H7 (cell line): ENCODE measurements around the gene PEDS1. TPM values are rescaled to one million over a fixed set of nuclear protein-coding genes. Genes with fewer than 3 reads are reported as not detected.
"Not testable (repeated sequence)": the region's sequence is repeated elsewhere in the genome, so short reads cannot be mapped to it uniquely, and the experiment has no call there.

Experiments used
- DNase-seq: peaks from one replicate; pipeline ENCODE4 v3.0.0; 2012
- H3K27me3 ChIP-seq: 2 replicates; pipeline ENCODE4 v1.6.0; 2011; ENCODE audit warnings: mild to moderate bottlenecking, low read length; ENCODE audit not compliant: control insufficient read depth, insufficient read depth
- H3K36me3 ChIP-seq: replicated peaks from 2 replicates; pipeline ENCODE4 v1.5.1; 2011; ENCODE audit warnings: low read length; ENCODE audit not compliant: control insufficient read depth, insufficient read depth
- H3K4me3 ChIP-seq: 2 replicates; pipeline ENCODE4 v1.5.1; 2011; ENCODE audit warnings: low read depth, mild to moderate bottlenecking, control low read depth, low read length, moderate library complexity; ENCODE audit not compliant: insufficient read depth
- total RNA-seq: library from RNA; depleted of rRNA; stranded (reverse); fragments of >200 nt; shearing (Covaris generic); gene quantifications from 2 replicates; pipeline ENCODE4 v1.2.3, GENCODE V29; 2014; rRNA removed

Gene PEDS1
- total RNA-seq = 45.3 and 47.7 TPM in 2 replicates

DNA sequence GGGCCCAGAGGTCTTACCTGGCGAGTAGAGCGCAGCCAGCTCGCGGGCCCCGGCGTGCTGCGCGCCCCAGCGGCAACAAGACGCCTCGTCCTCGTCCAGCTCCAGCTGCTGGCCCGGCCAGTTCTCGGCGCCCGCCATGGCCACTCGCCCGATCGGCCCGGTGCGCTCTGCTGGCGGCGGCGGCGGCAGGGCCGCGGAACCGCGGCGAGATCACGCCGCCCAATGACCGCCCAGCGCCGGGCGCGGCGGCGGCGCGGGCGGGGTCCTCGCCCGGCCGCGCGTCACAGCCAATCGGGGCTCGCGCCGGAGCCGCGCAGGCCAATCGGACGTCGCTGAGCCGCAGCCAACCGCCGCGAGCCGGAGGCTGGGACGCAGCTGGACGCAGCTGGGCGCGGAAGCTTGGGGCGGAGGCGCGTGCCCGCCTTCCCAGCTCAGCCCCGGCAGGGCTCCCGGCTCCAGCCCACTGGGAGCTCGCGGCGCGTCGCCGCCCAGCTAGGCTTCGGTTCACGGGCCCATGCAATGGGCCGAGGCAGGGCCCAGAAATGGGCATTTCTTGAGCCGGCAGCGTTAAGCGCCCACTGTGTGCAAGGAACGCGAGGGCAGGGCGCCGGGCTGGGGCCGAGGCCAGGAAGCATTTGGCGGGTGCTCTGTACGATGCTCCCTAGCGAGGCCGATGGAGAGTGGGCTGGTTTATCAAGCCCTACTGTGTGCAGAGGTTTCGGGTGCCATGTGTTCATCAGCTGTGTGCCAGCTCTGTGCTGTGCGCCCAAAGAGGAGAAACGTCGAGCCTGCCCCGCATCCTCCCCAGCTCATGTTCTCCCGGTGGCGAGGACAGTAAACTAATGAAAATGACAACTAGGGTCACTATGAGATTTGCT, at the start of gene PEDS1:
Gene PEDS1, minus strand, starts transcription at position 224 of the 878 bp plus-strand sequence. Its CDS starts 86 bp downstream, at position 138.
- Histone ChIP-seq H3K27me3 (peaks cover 3% of the 10 kb centered on the region), H3K4me3 (peak within 1 kb of the TSS; percentile 93), H3K36me3 (peaks cover 4% of the 10 kb centered on the region)
- peak; percentile 100 for DNase-seq

DNA sequence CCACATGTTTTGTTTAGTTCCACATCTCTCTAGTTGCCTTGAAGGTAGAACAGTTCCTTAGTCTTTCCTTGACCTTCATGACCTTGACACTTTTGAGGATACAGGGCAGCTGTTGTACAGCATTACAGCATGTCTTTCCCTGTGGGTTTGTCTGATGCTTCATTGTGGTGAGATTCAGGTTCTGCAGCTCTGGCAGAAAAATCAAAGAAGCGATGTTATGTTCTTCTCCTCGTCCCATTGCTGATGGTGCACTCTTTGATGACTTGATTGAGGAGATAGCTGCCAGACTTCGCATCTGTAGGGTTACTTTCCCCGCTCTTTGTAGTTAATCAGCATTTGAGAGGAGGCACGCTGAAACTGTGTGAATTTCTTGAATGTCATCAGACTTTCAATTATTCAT, 49.2 kb upstream of the PEDS1 start:
- Histone ChIP-seq H3K27me3 (no peaks in the 10 kb centered on the region), H3K4me3 (no peak overlapping the region), H3K36me3 (no peaks in the 10 kb centered on the region)
- no peak for DNase-seq

DNA sequence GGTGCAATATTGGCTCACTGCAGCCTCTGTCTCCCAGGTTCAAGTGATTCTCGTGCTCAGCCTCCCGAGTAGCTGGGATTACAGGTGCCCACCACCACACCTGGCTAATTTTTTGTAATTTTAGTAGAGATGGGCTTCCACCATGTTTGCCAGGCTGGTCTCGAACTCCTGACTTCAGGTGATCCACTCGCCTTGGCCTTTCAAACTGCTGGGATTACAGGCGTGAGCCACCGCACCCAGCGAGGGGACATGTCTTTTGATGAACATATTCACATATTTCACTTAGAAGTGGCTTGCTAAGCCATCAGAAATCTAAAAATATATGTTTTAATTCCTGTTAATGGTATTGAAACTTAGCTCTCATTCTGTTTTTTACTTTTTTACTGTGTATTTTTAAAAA, 48.2 kb upstream of the PEDS1 start:
- not testable (repeated sequence) for H3K36me3 ChIP-seq, H3K27me3 ChIP-seq, DNase-seq, H3K4me3 ChIP-seq

DNA sequence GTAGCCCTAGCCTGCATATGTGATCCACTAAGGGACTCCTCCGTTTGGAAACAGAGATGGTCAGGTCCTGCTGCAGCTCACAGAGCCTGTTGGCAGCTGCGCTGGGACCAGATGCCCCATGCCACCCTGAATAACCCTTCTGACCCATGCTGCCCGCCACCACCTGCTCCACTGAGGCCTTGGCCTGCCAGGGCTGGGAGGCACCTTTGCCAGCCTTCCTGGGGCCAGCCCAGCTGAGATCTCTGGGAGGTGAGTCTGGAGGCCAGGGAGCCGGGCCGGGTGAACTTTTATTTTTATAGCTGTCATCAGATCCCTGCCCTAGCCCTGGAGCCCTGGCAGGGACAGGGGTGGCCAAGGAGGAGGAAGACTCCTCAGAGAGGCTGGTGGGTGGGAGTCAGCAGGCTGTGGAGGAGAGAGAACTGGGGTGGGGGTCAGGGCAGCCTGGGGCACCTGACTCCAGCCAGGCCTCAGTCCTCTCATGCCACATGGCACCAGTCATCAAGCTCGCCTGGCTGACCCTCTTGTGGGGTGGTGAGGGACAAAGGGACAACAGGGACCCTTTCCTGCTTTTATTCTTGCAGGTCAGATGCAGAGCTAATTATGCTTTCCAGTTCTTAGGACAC, 47.1 kb upstream of the PEDS1 start:
- H3K27me3 ChIP-seq = no peaks in the 10 kb centered on the region
- no peak overlapping the region for H3K4me3 ChIP-seq
- DNase-seq = no peak
- H3K36me3 ChIP-seq = no peaks in the 10 kb centered on the region

DNA sequence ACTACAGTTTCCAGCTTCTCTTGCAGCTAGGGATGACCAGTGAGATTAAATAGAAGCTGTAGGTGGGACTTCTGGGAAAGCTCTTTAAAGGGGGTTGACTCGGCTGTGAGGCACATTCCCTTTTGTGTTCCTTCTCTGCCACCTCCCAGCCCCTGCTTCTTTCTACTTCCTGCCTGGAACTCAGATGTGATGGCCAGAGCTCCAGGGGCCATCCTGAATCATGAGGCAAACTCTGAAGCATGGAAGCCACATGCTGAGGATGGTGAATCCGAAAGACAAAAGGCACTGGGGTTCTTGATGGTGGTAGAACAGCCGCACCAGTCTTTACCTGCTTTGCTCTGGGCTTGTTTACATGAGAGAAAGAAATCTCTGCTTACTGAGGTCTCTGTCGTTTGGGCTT, 46.2 kb upstream of the PEDS1 start:
- Histone ChIP-seq H3K4me3 (no peak overlapping the region), H3K27me3 (no peaks in the 10 kb centered on the region), H3K36me3 (no peaks in the 10 kb centered on the region)
- peak; percentile 55 for DNase-seq

DNA sequence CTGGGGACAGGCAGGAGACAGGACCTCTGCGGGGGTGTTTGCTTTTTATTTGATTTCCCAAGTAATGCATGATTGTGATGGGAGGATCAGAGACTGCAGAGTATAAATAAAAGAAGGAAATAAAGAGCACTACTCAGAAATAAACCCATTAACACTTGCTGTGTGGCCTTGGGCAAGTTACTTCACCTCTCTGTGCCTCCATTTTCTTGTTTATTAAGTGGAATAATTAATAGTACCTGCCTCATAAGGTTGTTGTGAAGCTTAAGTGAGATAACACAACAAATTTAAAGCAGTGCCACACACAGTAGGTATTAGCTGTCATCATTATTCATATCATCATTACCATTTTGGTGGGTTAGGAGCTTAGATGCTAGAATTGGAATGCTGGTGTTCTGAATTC, 45.2 kb upstream of the PEDS1 start:
- Histone ChIP-seq H3K4me3 (no peak overlapping the region), H3K36me3 (no peaks in the 10 kb centered on the region; the same call in 1 of the 2 replicates), H3K27me3 (no peaks in the 10 kb centered on the region)
- no peak for DNase-seq

DNA sequence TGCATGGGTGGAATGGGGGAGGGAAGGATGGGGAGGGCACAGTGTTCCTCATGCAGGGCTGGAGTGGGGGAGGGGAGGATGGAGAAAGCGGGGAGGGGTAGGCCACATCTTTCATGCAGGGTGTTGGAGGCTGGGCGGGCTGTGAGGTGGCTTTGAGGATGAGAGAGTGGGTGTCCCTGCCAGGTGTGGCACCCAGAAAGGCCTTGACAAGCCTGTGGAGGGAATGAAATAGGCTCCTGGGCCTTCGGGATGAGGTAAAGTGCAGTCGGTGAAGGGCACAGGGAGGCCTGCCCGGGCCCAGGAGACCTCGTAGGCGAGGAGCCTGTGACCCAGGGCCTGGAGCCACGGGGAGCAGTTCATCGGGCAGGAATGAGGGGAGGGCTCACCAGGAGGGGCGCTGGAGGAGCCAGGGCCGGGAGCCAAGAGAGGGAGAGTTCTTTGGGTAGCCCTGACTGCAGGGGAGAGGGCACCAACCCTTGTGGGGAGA, 44.7 kb upstream of the PEDS1 start:
- peak; percentile 70 for DNase-seq
- H3K27me3 ChIP-seq = no peaks in the 10 kb centered on the region
- no peaks in the 10 kb centered on the region; the same call in 1 of the 2 replicates for H3K36me3 ChIP-seq
- H3K4me3 ChIP-seq = no peak overlapping the region

DNA sequence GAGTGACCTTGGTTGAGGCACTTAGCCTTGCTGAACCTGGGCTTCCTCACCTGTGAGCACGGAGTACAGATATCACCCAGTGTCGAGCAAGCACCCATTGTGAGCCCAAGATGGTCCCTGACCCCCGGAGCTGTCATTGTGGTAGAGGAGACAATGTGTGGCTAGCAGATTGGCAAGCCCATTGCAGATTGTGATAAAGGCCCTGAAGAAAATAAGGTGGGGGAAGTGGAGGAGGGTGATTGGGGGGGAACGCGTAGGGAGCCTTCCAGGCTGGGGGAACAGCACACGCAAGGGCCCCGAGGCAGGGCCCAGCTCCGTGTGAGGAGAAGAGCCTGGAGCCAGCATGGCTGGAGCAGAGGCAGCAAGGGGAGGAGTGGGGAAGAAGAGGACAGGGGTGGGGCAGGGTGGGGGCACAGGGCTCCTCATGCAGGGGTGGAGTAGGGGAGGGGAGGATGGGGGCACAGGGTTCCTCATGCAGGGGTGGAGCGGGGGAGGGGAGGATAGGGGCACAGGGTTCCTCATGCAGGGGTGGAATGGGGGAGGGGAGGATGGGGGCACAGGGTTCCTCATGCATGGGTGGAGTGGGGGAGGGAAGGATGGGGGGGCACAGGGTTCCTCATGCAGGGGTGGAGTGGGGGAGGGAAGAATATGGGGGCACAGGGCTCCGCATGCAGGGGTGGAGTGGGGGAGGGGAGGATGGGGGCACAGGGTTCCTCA, 44.1 kb upstream of the PEDS1 start:
- H3K27me3 ChIP-seq = no peaks in the 10 kb centered on the region
- H3K4me3 ChIP-seq = no peak overlapping the region
- no peaks in the 10 kb centered on the region; the same call in 1 of the 2 replicates for H3K36me3 ChIP-seq
- DNase-seq = peak; percentile 49

DNA sequence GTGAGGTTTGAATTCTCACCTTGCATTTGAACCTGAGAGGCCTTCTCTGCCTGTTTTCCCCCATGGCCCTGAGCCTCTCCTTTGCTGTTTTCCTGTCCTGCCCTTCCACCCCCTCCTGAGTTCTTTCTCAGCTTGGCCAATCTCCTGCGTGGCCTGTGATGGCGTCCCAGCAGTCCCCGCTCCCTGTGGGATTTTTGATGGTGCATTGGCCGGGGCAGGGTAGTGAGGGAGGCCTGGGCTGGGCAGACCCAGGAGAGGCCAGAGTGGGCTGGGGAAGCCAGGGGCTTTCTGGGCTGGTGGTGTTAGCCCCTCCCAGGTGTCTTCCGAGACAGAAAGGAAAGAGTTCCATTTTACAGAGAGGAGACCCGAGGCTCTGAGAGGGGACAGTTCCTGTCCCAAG, 43.4 kb upstream of the PEDS1 start:
- Histone ChIP-seq H3K36me3 (no peaks in the 10 kb centered on the region; the same call in 1 of the 2 replicates), H3K4me3 (no peak overlapping the region), H3K27me3 (no peaks in the 10 kb centered on the region)
- DNase-seq = no peak

DNA sequence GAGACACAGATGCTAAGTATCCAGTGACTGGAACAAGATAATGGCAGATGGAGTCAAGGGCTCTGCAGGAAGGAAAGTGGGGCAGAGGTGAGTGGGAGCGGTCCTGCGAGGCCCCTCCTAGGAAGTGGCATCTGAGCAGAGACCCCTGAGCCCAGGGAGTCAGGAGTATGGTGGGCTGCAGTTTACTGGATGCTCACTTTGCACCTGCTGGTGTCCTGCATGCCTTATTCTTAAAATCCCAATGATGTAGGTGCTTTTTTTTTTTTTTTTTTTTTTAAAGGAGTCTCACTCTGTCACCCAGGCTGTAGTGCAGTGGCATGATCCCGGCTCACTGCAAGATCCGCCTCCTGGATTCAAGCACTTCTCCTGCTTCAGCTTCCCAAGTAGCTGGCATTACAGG, 42.7 kb upstream of the PEDS1 start:
- H3K36me3 ChIP-seq = no peaks in the 10 kb centered on the region; the same call in 1 of the 2 replicates
- H3K4me3 ChIP-seq = no peak overlapping the region
- DNase-seq = no peak
- H3K27me3 ChIP-seq = no peaks in the 10 kb centered on the region

DNA sequence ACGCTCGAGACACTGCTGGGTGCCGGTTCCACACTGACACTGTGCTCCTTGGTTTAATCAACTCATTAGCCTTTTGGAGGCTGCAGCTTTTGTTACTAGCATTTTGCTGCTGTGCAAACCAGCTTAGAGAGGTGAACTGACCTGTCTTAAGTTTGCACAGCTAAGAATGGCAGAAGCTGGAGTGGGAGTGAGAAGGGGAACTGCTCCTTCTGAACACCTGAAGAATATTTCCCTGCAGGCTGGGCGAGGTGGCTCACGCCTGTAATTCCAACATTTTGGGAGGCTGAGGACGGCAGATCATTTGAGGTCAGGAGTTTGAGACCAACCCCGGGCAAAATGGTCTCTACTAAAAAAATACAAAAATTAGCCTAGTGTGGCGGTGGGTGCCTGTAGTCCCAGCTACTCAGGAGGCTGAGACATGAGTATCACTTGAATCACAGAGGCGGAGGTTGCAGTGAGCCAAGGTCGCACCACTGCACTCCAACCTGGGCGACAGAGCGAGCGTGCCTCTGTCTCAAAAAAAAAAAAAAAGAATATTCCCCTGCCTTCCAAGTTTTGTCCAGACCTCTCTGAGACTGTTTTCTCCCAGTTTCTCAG, 42.1 kb upstream of the PEDS1 start:
- DNase-seq = no peak
- no peaks in the 10 kb centered on the region; the same call in 1 of the 2 replicates for H3K36me3 ChIP-seq
- no peaks in the 10 kb centered on the region for H3K27me3 ChIP-seq
- no peak overlapping the region for H3K4me3 ChIP-seq

DNA sequence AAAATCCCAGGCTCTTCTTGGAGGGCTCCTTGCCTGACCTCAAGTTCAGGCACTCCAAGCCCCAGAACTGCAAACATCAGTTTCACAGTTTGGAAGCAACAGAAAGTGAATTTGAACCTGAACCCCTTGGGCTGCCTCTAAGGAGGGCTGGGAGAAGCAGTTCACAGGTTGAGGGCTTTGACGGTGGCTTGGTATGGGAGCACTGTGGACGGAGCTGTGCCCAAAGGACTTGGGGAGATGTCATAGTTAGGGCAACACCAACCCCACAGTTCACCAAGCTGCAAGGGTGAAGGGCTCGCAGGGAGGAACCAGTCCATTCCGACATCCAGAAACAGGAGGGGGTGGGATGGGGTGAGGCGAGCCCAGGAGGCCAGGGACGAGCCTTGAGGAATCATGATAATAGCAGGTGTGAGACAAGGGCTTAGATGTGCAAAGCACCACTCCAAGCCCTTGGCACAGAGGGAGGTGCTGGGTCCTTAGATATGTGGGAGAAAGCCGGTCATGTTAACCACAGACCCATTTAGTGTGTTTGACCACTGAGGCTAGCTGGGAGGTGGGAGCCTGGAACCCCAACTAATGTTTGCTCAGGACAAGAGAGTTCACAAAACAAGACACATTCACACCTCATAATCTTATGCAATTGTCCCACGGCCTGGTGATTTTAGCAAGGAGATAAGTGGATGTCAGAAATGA, 41.5 kb upstream of the PEDS1 start:
- Histone ChIP-seq H3K4me3 (no peak overlapping the region), H3K27me3 (no peaks in the 10 kb centered on the region), H3K36me3 (no peaks in the 10 kb centered on the region; the same call in 1 of the 2 replicates)
- DNase-seq = peak; percentile 50

DNA sequence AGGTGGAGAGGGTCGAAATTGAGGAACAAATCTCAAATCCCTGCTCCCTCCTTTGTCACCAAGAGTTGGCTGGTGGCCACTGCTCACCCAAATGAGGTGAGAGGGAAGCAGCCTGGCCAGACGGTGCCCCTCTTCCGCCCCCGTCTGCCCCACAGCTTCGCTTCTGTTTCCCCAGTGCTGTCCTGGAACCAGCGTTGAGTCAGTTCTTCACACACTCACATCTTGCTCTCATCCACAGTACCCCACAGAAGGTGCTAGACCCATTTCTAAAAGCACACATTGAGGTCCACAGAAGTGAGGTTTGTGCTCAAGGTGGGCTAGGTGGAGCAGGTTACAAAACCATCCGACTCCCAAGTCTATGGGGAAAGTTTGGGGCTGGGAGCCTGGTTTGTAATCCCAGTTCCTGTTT, 40.9 kb upstream of the PEDS1 start:
- no peaks in the 10 kb centered on the region for H3K27me3 ChIP-seq
- H3K36me3 ChIP-seq = no peaks in the 10 kb centered on the region; the same call in 1 of the 2 replicates
- DNase-seq = no peak
- no peak overlapping the region for H3K4me3 ChIP-seq
